Chondrocyte (in vitro differentiated cells): Measurements from ENCODE around the gene UBE2M. TPM values are rescaled to one million over a fixed set of nuclear protein-coding genes. Genes with fewer than 3 reads are reported as not detected.
"Not testable (repeated sequence)": the region's sequence is repeated elsewhere in the genome, so short reads cannot be mapped to it uniquely, and the experiment has no call there.

ENCODE experiments used
- DNase-seq: peaks from one replicate; pipeline ENCODE4 v3.0.0; 2021; ENCODE audit warnings: mixed read lengths, low spot score
- H3K27ac Mint-ChIP-seq: one replicate; pipeline ENCODE4 v1.8.0; 2021; ENCODE audit warnings: mild to moderate bottlenecking, moderate library complexity, mixed read lengths; ENCODE audit not compliant: unreplicated experiment
- H3K27me3 Mint-ChIP-seq: 2 replicates; pipeline ENCODE4 v1.8.0; 2021; ENCODE audit warnings: low read depth, mixed read lengths
- H3K36me3 Mint-ChIP-seq: 2 replicates; pipeline ENCODE4 v1.8.0; 2021; ENCODE audit warnings: low read depth, mixed read lengths
- H3K4me1 Mint-ChIP-seq: 2 replicates; pipeline ENCODE4 v1.8.0; 2021; ENCODE audit warnings: low read depth, mild to moderate bottlenecking, mixed read lengths
- H3K4me3 Mint-ChIP-seq: one replicate; pipeline ENCODE4 v1.8.0; 2021; ENCODE audit warnings: mild to moderate bottlenecking, moderate library complexity, mixed read lengths; ENCODE audit not compliant: unreplicated experiment
- H3K9me3 Mint-ChIP-seq: 2 replicates; pipeline ENCODE4 v1.8.0; 2021; ENCODE audit warnings: low read depth, mixed read lengths
- microRNA-seq: library from miRNA; unstranded; fragments of <30 nt; microRNA quantifications from one replicate; pipeline ENCODE4 v1.2.0, GENCODE V29; 2020; ENCODE audit warnings: borderline number of aligned reads
- total RNA-seq: library from RNA; stranded (reverse); gene quantifications from 3 replicates; pipeline ENCODE4 v1.2.1, GENCODE V29; 2021
- TF ChIP-seq, protein P1 (sequence below): fragments of 200-600 bp; sonication (generic); IDR thresholded peaks from 2 replicates; pipeline ENCODE4 v1.5.0; 2021; ENCODE audit warnings: antibody characterized with exemption, mild to moderate bottlenecking, moderate library complexity

UBE2M gene
- total RNA-seq, 1 donor from 2014 or later = 70.3 TPM

DNA sequence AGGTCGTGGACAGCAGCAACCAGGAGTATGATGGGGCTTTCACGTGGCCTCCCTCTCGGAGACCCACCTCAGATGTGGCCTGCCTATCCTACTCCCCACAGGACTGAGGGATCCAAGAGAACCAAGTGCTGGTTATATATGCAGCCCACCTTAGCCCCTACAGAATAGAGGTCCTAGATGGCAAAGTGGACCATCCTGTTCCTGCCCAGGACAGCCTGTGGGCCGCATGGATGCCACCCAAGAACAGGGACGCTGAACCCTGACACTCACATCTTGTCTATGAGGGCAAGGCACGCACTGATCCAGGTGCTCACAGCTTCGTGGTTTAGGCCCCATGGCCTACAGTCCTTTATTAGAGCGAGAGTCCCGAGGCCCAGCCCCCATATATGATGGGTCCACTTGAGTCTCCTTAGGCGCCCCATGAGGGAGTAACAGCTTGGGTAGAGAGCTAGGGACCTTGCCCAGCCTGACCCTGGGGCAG is 45.2 kb downstream of the UBE2M start:
- peaks cover 25% of the 10 kb centered on the region for H3K4me1 Mint-ChIP-seq
- H3K4me3 Mint-ChIP-seq = no peak overlapping the region
- H3K36me3 Mint-ChIP-seq = peaks cover 5% of the 10 kb centered on the region
- TF ChIP-seq, protein P1, sequence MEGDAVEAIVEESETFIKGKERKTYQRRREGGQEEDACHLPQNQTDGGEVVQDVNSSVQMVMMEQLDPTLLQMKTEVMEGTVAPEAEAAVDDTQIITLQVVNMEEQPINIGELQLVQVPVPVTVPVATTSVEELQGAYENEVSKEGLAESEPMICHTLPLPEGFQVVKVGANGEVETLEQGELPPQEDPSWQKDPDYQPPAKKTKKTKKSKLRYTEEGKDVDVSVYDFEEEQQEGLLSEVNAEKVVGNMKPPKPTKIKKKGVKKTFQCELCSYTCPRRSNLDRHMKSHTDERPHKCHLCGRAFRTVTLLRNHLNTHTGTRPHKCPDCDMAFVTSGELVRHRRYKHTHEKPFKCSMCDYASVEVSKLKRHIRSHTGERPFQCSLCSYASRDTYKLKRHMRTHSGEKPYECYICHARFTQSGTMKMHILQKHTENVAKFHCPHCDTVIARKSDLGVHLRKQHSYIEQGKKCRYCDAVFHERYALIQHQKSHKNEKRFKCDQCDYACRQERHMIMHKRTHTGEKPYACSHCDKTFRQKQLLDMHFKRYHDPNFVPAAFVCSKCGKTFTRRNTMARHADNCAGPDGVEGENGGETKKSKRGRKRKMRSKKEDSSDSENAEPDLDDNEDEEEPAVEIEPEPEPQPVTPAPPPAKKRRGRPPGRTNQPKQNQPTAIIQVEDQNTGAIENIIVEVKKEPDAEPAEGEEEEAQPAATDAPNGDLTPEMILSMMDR = no peak
- no peak overlapping the region for H3K27ac Mint-ChIP-seq
- H3K9me3 Mint-ChIP-seq = no peaks in the 10 kb centered on the region
- no peaks in the 10 kb centered on the region for H3K27me3 Mint-ChIP-seq
- no peak for DNase-seq

DNA sequence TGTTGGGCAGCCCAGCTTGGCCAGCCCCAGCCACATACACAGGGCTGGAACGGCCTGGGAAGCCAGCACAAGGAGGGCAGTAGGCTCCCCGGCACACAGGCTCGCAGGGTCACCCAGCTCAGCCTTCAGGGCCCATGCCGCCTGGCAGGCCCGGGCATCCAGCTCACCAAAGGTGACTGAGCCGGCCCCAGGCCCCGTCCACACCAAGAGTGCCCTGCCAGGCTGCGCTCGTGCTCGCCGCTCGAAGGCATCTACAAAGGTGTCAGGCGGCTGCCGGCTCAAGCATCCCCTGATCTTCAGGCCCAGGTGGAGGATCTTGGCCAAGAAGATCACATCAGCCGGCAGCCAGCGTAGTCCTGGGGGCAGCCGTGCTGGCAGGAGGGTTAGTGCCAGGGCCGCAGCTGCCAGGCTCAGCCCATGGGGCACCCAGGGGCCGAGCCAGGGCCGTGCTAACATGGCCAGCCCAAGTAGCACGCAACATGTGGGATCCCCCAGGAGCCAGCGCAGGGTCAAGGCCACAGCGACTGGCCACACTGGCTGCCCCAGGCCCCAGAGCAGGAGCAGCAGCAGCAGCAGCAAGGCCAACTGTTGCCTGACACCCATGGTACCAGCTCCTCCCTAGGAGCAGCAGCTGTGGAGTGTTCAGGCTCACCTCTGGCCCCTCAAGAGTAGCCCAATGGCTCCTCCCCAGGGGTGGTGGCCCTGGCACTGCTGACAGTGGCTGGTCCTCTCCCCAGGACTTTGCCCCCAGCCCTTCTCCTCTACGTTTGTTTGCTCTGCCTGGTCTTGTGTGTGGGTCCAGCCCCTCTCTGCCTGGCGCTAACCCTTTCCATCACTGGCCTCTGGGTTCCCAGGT is 46.8 kb downstream of the UBE2M start, which contains the start of gene SLC27A5:
Gene SLC27A5, minus strand, starts transcription at position 640 of the 856 bp plus-strand sequence. Its CDS starts 37 bp downstream, at position 603.
- peak within 1 kb of the TSS; percentile 59 for H3K27ac Mint-ChIP-seq
- H3K9me3 Mint-ChIP-seq = peaks cover 8% of the 10 kb centered on the region
- peaks cover 3% of the 10 kb centered on the region for H3K36me3 Mint-ChIP-seq
- H3K4me1 Mint-ChIP-seq = peaks cover 14% of the 10 kb centered on the region
- TF ChIP-seq, protein P1 = no peak
- DNase-seq = no peak
- no peak within 1 kb of the TSS for H3K4me3 Mint-ChIP-seq
- no peaks in the 10 kb centered on the region for H3K27me3 Mint-ChIP-seq

DNA sequence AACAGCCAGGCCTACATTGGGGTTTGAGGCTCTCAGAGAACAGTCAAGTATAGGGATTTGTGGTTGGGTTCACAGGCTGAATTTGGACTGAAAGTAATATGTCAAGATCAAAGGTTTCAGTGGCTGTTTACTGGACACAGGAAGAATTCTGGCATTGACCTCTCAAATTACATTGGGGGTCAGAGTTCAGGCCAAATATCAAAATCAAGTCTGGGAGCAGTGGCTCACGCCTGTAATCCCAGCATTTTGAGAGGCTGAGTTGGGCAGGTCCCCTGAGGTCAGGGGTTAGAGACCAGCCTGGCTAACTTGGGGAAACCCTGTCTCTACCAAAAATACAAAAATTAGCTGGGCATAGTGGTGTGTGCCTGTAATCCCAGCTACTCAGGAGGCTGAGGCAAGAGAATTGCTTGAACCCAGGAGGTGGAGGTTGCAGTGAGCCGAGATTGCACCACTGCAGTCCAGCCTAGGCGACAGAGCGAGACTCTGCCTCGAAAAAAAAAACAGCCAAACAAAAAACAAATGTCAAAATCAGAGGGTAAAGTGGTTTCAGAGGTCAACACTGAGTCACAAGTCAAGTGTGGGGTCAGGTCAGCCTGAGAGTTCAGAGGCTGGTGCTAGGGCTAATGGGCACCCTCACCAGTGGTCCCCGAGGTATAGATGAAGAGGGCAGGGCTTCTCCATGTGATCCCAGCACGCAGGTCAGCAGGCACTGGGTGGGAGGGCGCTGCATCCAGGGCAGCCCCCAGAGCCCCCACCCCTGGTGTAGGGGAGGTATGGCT is 48.1 kb downstream of the UBE2M start:
- no peak for DNase-seq
- no peaks in the 10 kb centered on the region for H3K36me3 Mint-ChIP-seq
- no peak overlapping the region for H3K27ac Mint-ChIP-seq
- H3K4me1 Mint-ChIP-seq = peaks cover 4% of the 10 kb centered on the region
- TF ChIP-seq, protein P1 = no peak
- no peak overlapping the region for H3K4me3 Mint-ChIP-seq
- no peaks in the 10 kb centered on the region for H3K27me3 Mint-ChIP-seq
- peaks cover 8% of the 10 kb centered on the region for H3K9me3 Mint-ChIP-seq

- no peak overlapping the region for H3K4me3 Mint-ChIP-seq
- no peaks in the 10 kb centered on the region for H3K36me3 Mint-ChIP-seq
Measured at GRCh38 chr19:58509731-58510083, 48.7 kb downstream of the UBE2M start.

GRCh38 chr19:58507602-58508223 is 50.7 kb downstream of the UBE2M start:
- H3K9me3 Mint-ChIP-seq, H3K36me3 Mint-ChIP-seq, H3K4me3 Mint-ChIP-seq, DNase-seq, H3K4me1 Mint-ChIP-seq, H3K27ac Mint-ChIP-seq, H3K27me3 Mint-ChIP-seq: not testable (repeated sequence)

More at GRCh38 chr19:58509731-58510083, 48.7 kb downstream of the UBE2M start:
- H3K4me1 Mint-ChIP-seq = peaks cover under 1% of the 10 kb centered on the region
- TF ChIP-seq, protein P1 = no peak
- H3K27me3 Mint-ChIP-seq = no peaks in the 10 kb centered on the region
- no peak for DNase-seq
- H3K9me3 Mint-ChIP-seq = peaks cover 8% of the 10 kb centered on the region
- H3K27ac Mint-ChIP-seq = no peak overlapping the region

Small RNA genes within 50 kb of the gene (microRNA-seq; reads per million reads assigned to microRNA genes)
- 2.2 reads per million for gene MIR6807

Other genes starting within 250 kb of the UBE2M start
- 2.8 to 3.2 TPM (median 3.0 TPM) in 3 replicates for gene ZSCAN22, start 231.6 kb downstream of the UBE2M start, total RNA-seq
- gene A1BG, start 205.1 kb downstream of the UBE2M start, total RNA-seq = 49.7 to 53.8 TPM (median 50.2 TPM) in 3 replicates
- 0.65 to 0.69 TPM (median 0.68 TPM) in 3 replicates for gene ZNF497, start 195.9 kb downstream of the UBE2M start, total RNA-seq
- gene ZNF837, start 177.6 kb downstream of the UBE2M start, total RNA-seq = 2.0 to 3.5 TPM (median 2.5 TPM) in 3 replicates
- gene RPS5, start 171.3 kb downstream of the UBE2M start, total RNA-seq = 624 to 792 TPM (median 634 TPM) in 3 replicates
- gene RNF225, start 163.0 kb downstream of the UBE2M start, total RNA-seq = not detected in 3 replicates
- gene ZNF584, start 150.0 kb downstream of the UBE2M start, total RNA-seq = 10.2 to 11.1 TPM (median 10.7 TPM) in 3 replicates
- 1.5 to 1.8 TPM (median 1.6 TPM) in 3 replicates for gene ZNF132, start 118.5 kb downstream of the UBE2M start, total RNA-seq
- 6.3 to 9.8 TPM (median 7.5 TPM) in 3 replicates for gene ZNF324B, start 107.0 kb downstream of the UBE2M start, total RNA-seq
- gene ZNF324, start 91.5 kb downstream of the UBE2M start, total RNA-seq = 10.8 to 12.6 TPM (median 11.3 TPM) in 3 replicates
- gene ZNF446, start 82.3 kb downstream of the UBE2M start, total RNA-seq = 9.3 to 12.2 TPM (median 9.5 TPM) in 3 replicates
- gene SLC27A5, start 46.6 kb downstream of the UBE2M start, total RNA-seq = 4.7 to 9.5 TPM (median 9.3 TPM) in 3 replicates
- 15.6 to 17.2 TPM (median 15.9 TPM) in 3 replicates for gene ZBTB45, start 38.8 kb downstream of the UBE2M start, total RNA-seq
- 215 to 286 TPM (median 228 TPM) in 3 replicates for gene TRIM28, start 14.5 kb downstream of the UBE2M start, total RNA-seq
- gene CHMP2A, start 3.5 kb downstream of the UBE2M start, total RNA-seq = 85.1 to 99.4 TPM (median 85.9 TPM) in 3 replicates
- 15.2 to 22.3 TPM (median 15.8 TPM) in 3 replicates for gene MZF1, start 14.7 kb upstream of the UBE2M start, total RNA-seq